Tibial nerve (tissue), 4 donors: ENCODE measurements around the gene RAPGEF3. TPM values are rescaled to one million over a fixed set of nuclear protein-coding genes. Genes with fewer than 3 reads are reported as not detected.

Experiments
- DNase-seq, 2 donors: peaks; one replicate each; pipeline ENCODE4 v3.0.0-alpha.2; 2019; ENCODE audit warnings: low spot score in 2 of 2
- H3K27ac ChIP-seq, 4 donors: fragments of 200-600 bp; sonication (generic) in 3 of 4; one replicate each; pipeline ENCODE4 v1.5.1; 2017 to 2019; ENCODE audit warnings: mild to moderate bottlenecking in 1 of 4
- H3K27me3 ChIP-seq, 2 donors: fragments of 200-600 bp; sonication (generic) in 1 of 2; one replicate each; pipeline versions ENCODE4 v1.5.1 to v1.6.0; 2017 to 2019
- H3K36me3 ChIP-seq, 3 donors: fragments of 200-600 bp; sonication (generic); one replicate each; pipeline ENCODE4 v1.5.1; 2018 to 2019
- H3K4me1 ChIP-seq, 4 donors: fragments of 200-600 bp; sonication (generic) in 3 of 4; one replicate each; pipeline ENCODE4 v1.5.1; 2017 to 2019
- H3K4me3 ChIP-seq, 4 donors: fragments of 200-600 bp; sonication (generic) in 3 of 4; one replicate each; pipeline ENCODE4 v1.5.1; 2017 to 2019; ENCODE audit warnings: mild to moderate bottlenecking in 1 of 4, moderate library complexity in 1 of 4
- H3K9me3 ChIP-seq, 4 donors: fragments of 200-600 bp; sonication (generic) in 3 of 4; one replicate each; pipeline ENCODE4 v1.5.1; 2017 to 2019
- CTCF ChIP-seq, 5 experiments: fragments of 200-600 bp in 3 of 5; fragments of 450-650 bp in 2 of 5; sonication (generic) in 3 of 5; IDR thresholded peaks; one replicate each; pipeline ENCODE4 v1.5.1; 2016 to 2019; ENCODE audit warnings: antibody characterized with exemption in 5 of 5, mild to moderate bottlenecking in 3 of 5, moderate library complexity in 2 of 5
- EP300 ChIP-seq, 2 donors: sonication (generic); formaldehyde crosslinking; IDR thresholded peaks; one replicate each; pipeline ENCODE4 v1.6.1; 2017; ENCODE audit warnings: antibody characterized with exemption in 2 of 2, mild to moderate bottlenecking in 1 of 2
- POLR2A ChIP-seq, 2 donors: fragments of 450-650 bp; IDR thresholded peaks; one replicate each; pipeline ENCODE4 v1.6.1; 2017; ENCODE audit warnings: antibody characterized with exemption in 2 of 2, mild to moderate bottlenecking in 2 of 2, moderate library complexity in 2 of 2
- WGBS, 2 donors: methylation state at CpG; one replicate each; pipeline ENCODE4 v1.1.5; 2018; 5-methylcytosine and 5-hydroxymethylcytosine counted together
- total RNA-seq, 4 donors: library from RNA; depleted of rRNA; stranded (reverse); fragments of >200 nt; gene quantifications; one replicate each; pipeline ENCODE4 v1.1.0, GENCODE V29; 2016

Gene RAPGEF3
- total RNA-seq, 4 donors from 2014 or later = 47.3 to 109 (median 83.6) TPM

GRCh38 chr12:47755655-47756562, 2.8 kb downstream of the RAPGEF3 start:
- Histone ChIP-seq H3K36me3 (no peaks in the 10 kb centered on the region), H3K9me3 (no peaks in the 10 kb centered on the region), H3K27me3 (no peaks in the 10 kb centered on the region), H3K4me1 (peaks cover 0 to 60% (median 33%) of the 10 kb centered on the region in 4 donors), H3K4me3 (peak overlapping the region in 3 of 4 donors; percentile 3 to 74 (median 9)), H3K27ac (peak overlapping the region in 2 of 4 donors; percentile 18 to 34)
- 71 to 72% methylated on average over 12 of the region's 12 CpGs for WGBS, 2 donors
- TF ChIP-seq EP300 (IDR thresholded peaks at IDR 0.05) = no peak
- no peak for TF ChIP-seq CTCF (IDR thresholded peaks at IDR 0.05)
- no peak for TF ChIP-seq POLR2A (IDR thresholded peaks at IDR 0.05)
- DNase-seq = no peak

GRCh38 chr12:47754881-47755280, 3.8 kb downstream of the RAPGEF3 start:
- TF ChIP-seq EP300 (IDR thresholded peaks at IDR 0.05) = no peak
- no peak for TF ChIP-seq POLR2A (IDR thresholded peaks at IDR 0.05)
- TF ChIP-seq CTCF (IDR thresholded peaks at IDR 0.05) = no peak
- peak overlapping the region in 1 of 4 donors; percentile 74 for H3K4me3 ChIP-seq
- no peaks in the 10 kb centered on the region for H3K36me3 ChIP-seq
- H3K27ac ChIP-seq = peak overlapping the region in 1 of 4 donors; percentile 60
- H3K4me1 ChIP-seq = peaks cover 0 to 58% (median 33%) of the 10 kb centered on the region in 4 donors
- no peaks in the 10 kb centered on the region for H3K27me3 ChIP-seq
- no peaks in the 10 kb centered on the region for H3K9me3 ChIP-seq
- 74 to 87% methylated on average over 3 of the region's 3 CpGs for WGBS, 2 donors
- DNase-seq = no peak

- TF ChIP-seq EP300 (IDR thresholded peaks at IDR 0.05) (no peak), POLR2A (IDR thresholded peaks at IDR 0.05) (no peak), CTCF (IDR thresholded peaks at IDR 0.05) (no peak)
- Histone ChIP-seq H3K27me3 (no peaks in the 10 kb centered on the region), H3K9me3 (no peaks in the 10 kb centered on the region), H3K4me3 (no peak overlapping the region), H3K36me3 (no peaks in the 10 kb centered on the region), H3K4me1 (peaks cover 0 to 50% (median 28%) of the 10 kb centered on the region in 4 donors), H3K27ac (peak overlapping the region in 3 of 4 donors; percentile 46 to 60 (median 53))
- no peak for DNase-seq
- 83 to 84% methylated on average over 4 of the region's 4 CpGs for WGBS, 2 donors
These were observed 4.6 kb downstream of the RAPGEF3 start for GRCh38 chr12:47754126-47754525.

GRCh38 chr12:47753021-47754001, 5.4 kb downstream of the RAPGEF3 start:
- Histone ChIP-seq H3K4me1 (peaks cover 0 to 45% (median 23%) of the 10 kb centered on the region in 4 donors), H3K4me3 (no peak overlapping the region), H3K27ac (peak overlapping the region in 3 of 4 donors; percentile 46 to 60 (median 53)), H3K27me3 (no peaks in the 10 kb centered on the region), H3K9me3 (no peaks in the 10 kb centered on the region), H3K36me3 (peaks cover 0 to 5% (median 0%) of the 10 kb centered on the region in 3 donors)
- TF ChIP-seq POLR2A (IDR thresholded peaks at IDR 0.05) (no peak), CTCF (IDR thresholded peaks at IDR 0.05) (no peak), EP300 (IDR thresholded peaks at IDR 0.05) (peak in 1 of 2 donors; percentile 62)
- WGBS, 2 donors = 62 to 64% methylated on average over 11 of the region's 11 CpGs
- no peak for DNase-seq
